GM23338 (cell line): ENCODE results near the gene ULK4. TPM values are rescaled to one million over a fixed set of nuclear protein-coding genes. Genes with fewer than 3 reads are reported as not detected.

Source experiments
- ATAC-seq: fragments of 200-7000 bp; cut with Tn5 transposase; 3 replicates; pipeline ENCODE4 v1.9.1; 2020
- DNase-seq: peaks from one replicate; pipeline ENCODE4 v3.0.0-alpha.2; 2015; ENCODE audit warnings: low spot score
- H2AFZ ChIP-seq: fragments of 200-600 bp; sonication (generic); 2 replicates; pipeline ENCODE4 v1.8.0; 2016; ENCODE audit warnings: antibody characterized with exemption, mild to moderate bottlenecking, moderate library complexity
- H3F3A ChIP-seq: fragments of 200-600 bp; sonication (generic); replicated peaks from 2 replicates; pipeline ENCODE4 v1.8.0; 2017; ENCODE audit warnings: antibody characterized with exemption, mixed run types, low read depth
- H3K27ac ChIP-seq: fragments of 200-600 bp; sonication (generic); 2 replicates; pipeline ENCODE4 v1.6.1; 2016; ENCODE audit warnings: low read depth
- H3K27me3 ChIP-seq: fragments of 200-600 bp; sonication (generic); 2 replicates; pipeline ENCODE4 v1.8.0; 2016; ENCODE audit warnings: mild to moderate bottlenecking, mixed run types, moderate library complexity; ENCODE audit not compliant: insufficient read depth
- H3K36me3 ChIP-seq: fragments of 200-600 bp; sonication (generic); 2 replicates; pipeline ENCODE4 v1.8.0; 2016; ENCODE audit warnings: mild to moderate bottlenecking; ENCODE audit not compliant: insufficient read depth
- H3K4me1 ChIP-seq: fragments of 200-600 bp; sonication (generic); 2 replicates; pipeline ENCODE4 v1.8.0; 2016; ENCODE audit warnings: mild to moderate bottlenecking, moderate library complexity; ENCODE audit not compliant: insufficient read depth
- H3K4me2 ChIP-seq: fragments of 200-600 bp; sonication (generic); 2 replicates; pipeline ENCODE4 v1.7.1; 2017; ENCODE audit warnings: mixed run types
- H3K4me3 ChIP-seq: fragments of 200-600 bp; sonication (generic); 2 replicates; pipeline ENCODE4 v1.6.1; 2016; ENCODE audit warnings: mixed run types
- H3K79me2 ChIP-seq: fragments of 200-600 bp; sonication (generic); replicated peaks from 2 replicates; pipeline ENCODE4 v1.8.0; 2017; ENCODE audit warnings: mild to moderate bottlenecking; ENCODE audit not compliant: insufficient read depth
- H3K9me2 ChIP-seq: fragments of 200-600 bp; sonication (generic); 2 replicates; pipeline ENCODE4 v1.8.0; 2017; ENCODE audit not compliant: insufficient read depth
- H4K20me1 ChIP-seq: fragments of 200-600 bp; sonication (generic); replicated peaks from 2 replicates; pipeline ENCODE4 v1.8.0; 2017; ENCODE audit warnings: mild to moderate bottlenecking; ENCODE audit not compliant: insufficient read depth
- H3K27ac Mint-ChIP-seq: 2 replicates; pipeline ENCODE4 v1.8.0; 2020; ENCODE audit warnings: inconsistent platforms, mild to moderate bottlenecking, moderate library complexity, mixed read lengths
- H3K27me3 Mint-ChIP-seq: 3 replicates; pipeline ENCODE4 v1.8.0; 2022; ENCODE audit warnings: low read depth, mild to moderate bottlenecking, moderate library complexity, mixed read lengths, inconsistent platforms; ENCODE audit not compliant: insufficient read depth, poor library complexity
- H3K36me3 Mint-ChIP-seq: 3 replicates; pipeline ENCODE4 v1.8.0; 2021; ENCODE audit warnings: low read depth, mild to moderate bottlenecking, inconsistent platforms, moderate library complexity, mixed read lengths
- H3K4me1 Mint-ChIP-seq: 3 replicates; pipeline ENCODE4 v1.8.0; 2020; ENCODE audit warnings: mild to moderate bottlenecking, inconsistent platforms, mixed read lengths
- H3K4me3 Mint-ChIP-seq: 3 replicates; pipeline ENCODE4 v1.8.0; 2021; ENCODE audit warnings: moderate library complexity, mild to moderate bottlenecking, inconsistent platforms, mixed read lengths
- H3K9me3 Mint-ChIP-seq: 3 replicates; pipeline ENCODE4 v1.8.0; 2020; ENCODE audit warnings: moderate library complexity, mild to moderate bottlenecking, inconsistent platforms, mixed read lengths
- CREB1 ChIP-seq: fragments of 250-450 bp; sonication (Bioruptor Pico); IDR thresholded peaks from 2 replicates; pipeline ENCODE4 v1.5.0; 2020; ENCODE audit warnings: low read depth, mild to moderate bottlenecking, moderate library complexity
- ETS1 ChIP-seq: IDR thresholded peaks from 2 replicates; pipeline ENCODE4 v1.6.1; 2016; ENCODE audit warnings: antibody characterized with exemption
- EZH2 ChIP-seq: fragments of 200-600 bp; sonication (generic); IDR thresholded peaks from one replicate; pipeline ENCODE4 v1.8.0; 2017; ENCODE audit warnings: antibody characterized with exemption, mild to moderate bottlenecking, low read depth; ENCODE audit not compliant: unreplicated experiment
- EZH2phosphoT487 ChIP-seq: fragments of 200-600 bp; sonication (generic); IDR thresholded peaks from one replicate; pipeline ENCODE4 v1.8.1; 2018; ENCODE audit warnings: antibody characterized with exemption; ENCODE audit not compliant: unreplicated experiment
- JUNB ChIP-seq: IDR thresholded peaks from one replicate; pipeline ENCODE4 v1.6.1; 2016; ENCODE audit warnings: antibody characterized with exemption; ENCODE audit not compliant: unreplicated experiment
- NANOG ChIP-seq: IDR thresholded peaks from 2 replicates; pipeline ENCODE4 v1.6.1; 2016; ENCODE audit warnings: antibody characterized with exemption, borderline replicate concordance
- POLR2AphosphoS5 ChIP-seq: IDR thresholded peaks from 2 replicates; pipeline ENCODE4 v1.6.1; 2016; ENCODE audit warnings: antibody characterized with exemption, low read depth
- REST ChIP-seq: IDR thresholded peaks from one replicate; pipeline ENCODE4 v1.6.1; 2018; ENCODE audit warnings: antibody characterized with exemption; ENCODE audit not compliant: unreplicated experiment
- STAT1 ChIP-seq: IDR thresholded peaks from one replicate; pipeline ENCODE4 v1.6.1; 2016; ENCODE audit warnings: antibody characterized with exemption; ENCODE audit not compliant: unreplicated experiment
- ZNF114 ChIP-seq: fragments of 250-450 bp; sonication (Bioruptor Pico); IDR thresholded peaks from 2 replicates; pipeline ENCODE4 v1.5.0; 2020; ENCODE audit warnings: mild to moderate bottlenecking, moderate library complexity
- ZNF331 ChIP-seq: fragments of 250-450 bp; sonication (Bioruptor Pico); IDR thresholded peaks from 2 replicates; pipeline ENCODE4 v1.5.0; 2020; ENCODE audit warnings: low read depth, mild to moderate bottlenecking, moderate library complexity
- polyA plus RNA-seq: library from polyadenylated mRNA; unstranded; fragments of >200 nt; fragmentation: Nextera tagmentation; extraction: Ambion mirVana; gene quantifications from 2 replicates; pipeline ENCODE4 v1.2.1, GENCODE V29; 2016
- total RNA-seq: library from RNA; depleted of rRNA; stranded (reverse); fragments of >200 nt; shearing (Covaris generic); gene quantifications from 2 replicates; pipeline ENCODE4 v1.2.3, GENCODE V29; 2014
- TF ChIP-seq, protein P1 (sequence below), 2 experiments: fragments of 200-600 bp in 1 of 2; sonication (generic) in 1 of 2; conservative IDR thresholded peaks; 2 replicates each; pipeline versions ENCODE4 v1.5.1 to v1.6.1; 2016 to 2017; ENCODE audit warnings: antibody characterized with exemption in 2 of 2, low read depth in 2 of 2, mild to moderate bottlenecking in 2 of 2, moderate library complexity in 1 of 2
- TF ChIP-seq, protein P2 (sequence below): fragments of 250-450 bp; sonication (Bioruptor Pico); IDR thresholded peaks from 2 replicates; pipeline ENCODE4 v1.5.0; 2020; ENCODE audit warnings: mild to moderate bottlenecking, moderate library complexity

The ULK4 gene
- total and polyA plus RNA-seq, 2 experiments from 2014 or later, result 20.8 to 41.4 TPM

- H3K36me3 ChIP-seq, result no peaks in the 10 kb centered on the region
- Mint-ChIP-seq H3K27ac (no peak overlapping the region), H3K36me3 (peaks cover 3% of the 10 kb centered on the region; the same call in 2 of the 3 replicates), H3K9me3 (no peaks in the 10 kb centered on the region; the same call in 2 of the 3 replicates), H3K4me3 (no peak overlapping the region), H3K27me3 (peaks cover 6% of the 10 kb centered on the region), H3K4me1 (peaks cover 19% of the 10 kb centered on the region)
- H3K79me2 ChIP-seq, result no peaks in the 10 kb centered on the region
- no peaks in the 10 kb centered on the region for H3F3A ChIP-seq
- H3K27me3 ChIP-seq, result no peaks in the 10 kb centered on the region
- no peak overlapping the region for H2AFZ ChIP-seq
- DNase-seq (no peak), ATAC-seq (no peak)
- TF ChIP-seq ETS1 (no peak), NANOG (no peak), CREB1 (no peak), EZH2 (no peak), ZNF114 (no peak), EZH2phosphoT487 (no peak), POLR2AphosphoS5 (no peak), JUNB (no peak), REST (no peak), STAT1 (no peak), ZNF331 (CRISPR knock-in tag) (no peak)
- TF ChIP-seq, protein P1, sequence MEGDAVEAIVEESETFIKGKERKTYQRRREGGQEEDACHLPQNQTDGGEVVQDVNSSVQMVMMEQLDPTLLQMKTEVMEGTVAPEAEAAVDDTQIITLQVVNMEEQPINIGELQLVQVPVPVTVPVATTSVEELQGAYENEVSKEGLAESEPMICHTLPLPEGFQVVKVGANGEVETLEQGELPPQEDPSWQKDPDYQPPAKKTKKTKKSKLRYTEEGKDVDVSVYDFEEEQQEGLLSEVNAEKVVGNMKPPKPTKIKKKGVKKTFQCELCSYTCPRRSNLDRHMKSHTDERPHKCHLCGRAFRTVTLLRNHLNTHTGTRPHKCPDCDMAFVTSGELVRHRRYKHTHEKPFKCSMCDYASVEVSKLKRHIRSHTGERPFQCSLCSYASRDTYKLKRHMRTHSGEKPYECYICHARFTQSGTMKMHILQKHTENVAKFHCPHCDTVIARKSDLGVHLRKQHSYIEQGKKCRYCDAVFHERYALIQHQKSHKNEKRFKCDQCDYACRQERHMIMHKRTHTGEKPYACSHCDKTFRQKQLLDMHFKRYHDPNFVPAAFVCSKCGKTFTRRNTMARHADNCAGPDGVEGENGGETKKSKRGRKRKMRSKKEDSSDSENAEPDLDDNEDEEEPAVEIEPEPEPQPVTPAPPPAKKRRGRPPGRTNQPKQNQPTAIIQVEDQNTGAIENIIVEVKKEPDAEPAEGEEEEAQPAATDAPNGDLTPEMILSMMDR (conservative IDR thresholded peaks at IDR 0.05; ENCODE audit: low read depth in 2 of 2), result no peak
- TF ChIP-seq, protein P2, sequence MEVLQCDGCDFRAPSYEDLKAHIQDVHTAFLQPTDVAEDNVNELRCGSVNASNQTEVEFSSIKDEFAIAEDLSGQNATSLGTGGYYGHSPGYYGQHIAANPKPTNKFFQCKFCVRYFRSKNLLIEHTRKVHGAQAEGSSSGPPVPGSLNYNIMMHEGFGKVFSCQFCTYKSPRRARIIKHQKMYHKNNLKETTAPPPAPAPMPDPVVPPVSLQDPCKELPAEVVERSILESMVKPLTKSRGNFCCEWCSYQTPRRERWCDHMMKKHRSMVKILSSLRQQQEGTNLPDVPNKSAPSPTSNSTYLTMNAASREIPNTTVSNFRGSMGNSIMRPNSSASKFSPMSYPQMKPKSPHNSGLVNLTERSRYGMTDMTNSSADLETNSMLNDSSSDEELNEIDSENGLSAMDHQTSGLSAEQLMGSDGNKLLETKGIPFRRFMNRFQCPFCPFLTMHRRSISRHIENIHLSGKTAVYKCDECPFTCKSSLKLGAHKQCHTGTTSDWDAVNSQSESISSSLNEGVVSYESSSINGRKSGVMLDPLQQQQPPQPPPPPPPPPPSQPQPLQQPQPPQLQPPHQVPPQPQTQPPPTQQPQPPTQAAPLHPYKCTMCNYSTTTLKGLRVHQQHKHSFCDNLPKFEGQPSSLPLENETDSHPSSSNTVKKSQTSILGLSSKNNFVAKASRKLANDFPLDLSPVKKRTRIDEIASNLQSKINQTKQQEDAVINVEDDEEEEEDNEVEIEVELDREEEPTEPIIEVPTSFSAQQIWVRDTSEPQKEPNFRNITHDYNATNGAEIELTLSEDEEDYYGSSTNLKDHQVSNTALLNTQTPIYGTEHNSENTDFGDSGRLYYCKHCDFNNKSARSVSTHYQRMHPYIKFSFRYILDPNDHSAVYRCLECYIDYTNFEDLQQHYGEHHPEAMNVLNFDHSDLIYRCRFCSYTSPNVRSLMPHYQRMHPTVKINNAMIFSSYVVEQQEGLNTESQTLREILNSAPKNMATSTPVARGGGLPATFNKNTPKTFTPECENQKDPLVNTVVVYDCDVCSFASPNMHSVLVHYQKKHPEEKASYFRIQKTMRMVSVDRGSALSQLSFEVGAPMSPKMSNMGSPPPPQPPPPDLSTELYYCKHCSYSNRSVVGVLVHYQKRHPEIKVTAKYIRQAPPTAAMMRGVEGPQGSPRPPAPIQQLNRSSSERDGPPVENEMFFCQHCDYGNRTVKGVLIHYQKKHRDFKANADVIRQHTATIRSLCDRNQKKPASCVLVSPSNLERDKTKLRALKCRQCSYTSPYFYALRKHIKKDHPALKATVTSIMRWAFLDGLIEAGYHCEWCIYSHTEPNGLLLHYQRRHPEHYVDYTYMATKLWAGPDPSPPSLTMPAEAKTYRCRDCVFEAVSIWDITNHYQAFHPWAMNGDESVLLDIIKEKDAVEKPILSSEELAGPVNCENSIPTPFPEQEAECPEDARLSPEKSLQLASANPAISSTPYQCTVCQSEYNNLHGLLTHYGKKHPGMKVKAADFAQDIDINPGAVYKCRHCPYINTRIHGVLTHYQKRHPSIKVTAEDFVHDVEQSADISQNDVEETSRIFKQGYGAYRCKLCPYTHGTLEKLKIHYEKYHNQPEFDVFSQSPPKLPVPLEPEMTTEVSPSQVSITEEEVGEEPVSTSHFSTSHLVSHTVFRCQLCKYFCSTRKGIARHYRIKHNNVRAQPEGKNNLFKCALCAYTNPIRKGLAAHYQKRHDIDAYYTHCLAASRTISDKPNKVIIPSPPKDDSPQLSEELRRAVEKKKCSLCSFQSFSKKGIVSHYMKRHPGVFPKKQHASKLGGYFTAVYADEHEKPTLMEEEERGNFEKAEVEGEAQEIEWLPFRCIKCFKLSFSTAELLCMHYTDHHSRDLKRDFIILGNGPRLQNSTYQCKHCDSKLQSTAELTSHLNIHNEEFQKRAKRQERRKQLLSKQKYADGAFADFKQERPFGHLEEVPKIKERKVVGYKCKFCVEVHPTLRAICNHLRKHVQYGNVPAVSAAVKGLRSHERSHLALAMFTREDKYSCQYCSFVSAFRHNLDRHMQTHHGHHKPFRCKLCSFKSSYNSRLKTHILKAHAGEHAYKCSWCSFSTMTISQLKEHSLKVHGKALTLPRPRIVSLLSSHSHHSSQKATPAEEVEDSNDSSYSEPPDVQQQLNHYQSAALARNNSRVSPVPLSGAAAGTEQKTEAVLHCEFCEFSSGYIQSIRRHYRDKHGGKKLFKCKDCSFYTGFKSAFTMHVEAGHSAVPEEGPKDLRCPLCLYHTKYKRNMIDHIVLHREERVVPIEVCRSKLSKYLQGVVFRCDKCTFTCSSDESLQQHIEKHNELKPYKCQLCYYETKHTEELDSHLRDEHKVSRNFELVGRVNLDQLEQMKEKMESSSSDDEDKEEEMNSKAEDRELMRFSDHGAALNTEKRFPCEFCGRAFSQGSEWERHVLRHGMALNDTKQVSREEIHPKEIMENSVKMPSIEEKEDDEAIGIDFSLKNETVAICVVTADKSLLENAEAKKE (CRISPR knock-in tag), result no peak
- H3K27ac ChIP-seq, result no peak overlapping the region
- peaks cover 5% of the 10 kb centered on the region for H3K4me1 ChIP-seq
- no peaks in the 10 kb centered on the region; the same call in 1 of the 2 replicates for H4K20me1 ChIP-seq
- peaks cover 7% of the 10 kb centered on the region; the same call in 1 of the 2 replicates for H3K9me2 ChIP-seq
- H3K4me2 ChIP-seq, result no peak overlapping the region
- no peak overlapping the region for H3K4me3 ChIP-seq
Measured at GRCh38 chr3:41683666-41684350, 278.1 kb downstream of the ULK4 start.
